ENCODE data around the gene MTMR12.
"Not testable (repeated sequence)": the region's sequence is repeated elsewhere in the genome, so short reads cannot be mapped to it uniquely, and the experiment has no call there.

Gene MTMR12

GRCh38 chr5:32232441-32233219 lies 80.1 kb downstream of the MTMR12 start:
- peak; percentile 37 to 44 for DNase-seq

GRCh38 chr5:32231929-32232328 lies 80.8 kb downstream of the MTMR12 start:
- no peak for DNase-seq

- DNase-seq: no peak
These were observed 81.5 kb downstream of the MTMR12 start for GRCh38 chr5:32231241-32231640.

GRCh38 chr5:32230356-32231099 lies 82.2 kb downstream of the MTMR12 start:
- DNase-seq: no peak

GRCh38 chr5:32229586-32229985 lies 83.2 kb downstream of the MTMR12 start:
- no peak for DNase-seq

- DNase-seq: no peak
These were observed 83.9 kb downstream of the MTMR12 start for GRCh38 chr5:32228816-32229215.

GRCh38 chr5:32225445-32225844 lies 87.3 kb downstream of the MTMR12 start:
- DNase-seq: no peak

- DNase-seq: no peak
These were observed 88.6 kb downstream of the MTMR12 start for GRCh38 chr5:32223972-32224609.

- DNase-seq: no peak
These were observed 89.8 kb downstream of the MTMR12 start for GRCh38 chr5:32222723-32223470.

- DNase-seq: no peak
These were observed 94.8 kb downstream of the MTMR12 start for GRCh38 chr5:32217886-32218396.

GRCh38 chr5:32214344-32214743 lies 98.4 kb downstream of the MTMR12 start:
- DNase-seq: not testable (repeated sequence)

- no peak for DNase-seq
These were observed 102.6 kb downstream of the MTMR12 start for GRCh38 chr5:32210151-32210550.

GRCh38 chr5:32208837-32209236 lies 103.9 kb downstream of the MTMR12 start:
- not testable (repeated sequence) for DNase-seq

- DNase-seq: no peak
These were observed 105.4 kb downstream of the MTMR12 start for GRCh38 chr5:32207355-32207634.

- no peak for DNase-seq
These were observed 106.0 kb downstream of the MTMR12 start for GRCh38 chr5:32206509-32207354.

GRCh38 chr5:32206053-32206452 lies 106.7 kb downstream of the MTMR12 start:
- no peak for DNase-seq

GRCh38 chr5:32202394-32202793 lies 110.3 kb downstream of the MTMR12 start:
- no peak for DNase-seq

GRCh38 chr5:32201122-32201753 lies 111.5 kb downstream of the MTMR12 start:
- DNase-seq: no peak

GRCh38 chr5:32197032-32197431 lies 115.7 kb downstream of the MTMR12 start:
- DNase-seq: no peak

- no peak for DNase-seq
These were observed 117.5 kb downstream of the MTMR12 start for GRCh38 chr5:32195265-32195664.

GRCh38 chr5:32193591-32193990 lies 119.1 kb downstream of the MTMR12 start:
- DNase-seq: peak; percentile 42 to 57

- DNase-seq: no peak
These were observed 122.6 kb downstream of the MTMR12 start for GRCh38 chr5:32190095-32190494.

Data from NCI-H187 (cell line).